ENCODE results near the gene FATE1. TPM values are rescaled to one million over a fixed set of nuclear protein-coding genes. Genes with fewer than 3 reads are reported as not detected.

FATE1 gene
- total RNA-seq, 4 donors from 2014 or later: 0.42 TPM; not detected in 3

DNA sequence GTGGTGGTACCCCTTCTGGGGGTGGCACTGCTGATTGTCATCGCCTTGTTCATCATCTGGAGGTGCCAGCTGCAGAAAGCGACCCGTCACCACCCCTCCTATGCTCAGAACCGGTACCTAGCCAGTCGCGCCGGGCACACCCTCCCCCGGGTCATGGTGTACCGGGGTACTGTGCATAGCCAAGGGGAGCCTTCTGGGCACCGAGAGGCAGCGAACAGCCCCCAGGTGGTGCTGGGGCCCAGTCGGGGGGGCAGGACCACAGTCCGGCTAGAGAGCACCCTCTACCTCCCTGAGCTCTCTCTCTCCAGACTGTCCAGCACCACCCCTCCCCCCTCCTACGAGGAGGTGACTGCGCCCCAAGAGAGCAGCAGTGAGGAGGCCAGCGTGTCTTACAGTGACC is 15.3 kb upstream of the FATE1 start:
- no peak for ATAC-seq
- WGBS, 2 donors (ENCODE audit: low coverage in 1 of 2): 100% methylated on average over 4 of the region's 16 CpGs; no CpG with 5 or more reads in 1 of the 2 donors
- Histone ChIP-seq H3K4me1 (no peaks in the 10 kb centered on the region), H3K36me3 (no peaks in the 10 kb centered on the region), H3K4me3 (no peak overlapping the region), H3K9me3 (no peaks in the 10 kb centered on the region), H3K27ac (no peak overlapping the region), H3K27me3 (peaks cover 7% of the 10 kb centered on the region)
- TF ChIP-seq POLR2AphosphoS5 (IDR thresholded peaks at IDR 0.05) (no peak), EP300 (IDR thresholded peaks at IDR 0.05) (no peak), POLR2A (IDR thresholded peaks at IDR 0.05) (no peak)
- TF ChIP-seq, protein P1, sequence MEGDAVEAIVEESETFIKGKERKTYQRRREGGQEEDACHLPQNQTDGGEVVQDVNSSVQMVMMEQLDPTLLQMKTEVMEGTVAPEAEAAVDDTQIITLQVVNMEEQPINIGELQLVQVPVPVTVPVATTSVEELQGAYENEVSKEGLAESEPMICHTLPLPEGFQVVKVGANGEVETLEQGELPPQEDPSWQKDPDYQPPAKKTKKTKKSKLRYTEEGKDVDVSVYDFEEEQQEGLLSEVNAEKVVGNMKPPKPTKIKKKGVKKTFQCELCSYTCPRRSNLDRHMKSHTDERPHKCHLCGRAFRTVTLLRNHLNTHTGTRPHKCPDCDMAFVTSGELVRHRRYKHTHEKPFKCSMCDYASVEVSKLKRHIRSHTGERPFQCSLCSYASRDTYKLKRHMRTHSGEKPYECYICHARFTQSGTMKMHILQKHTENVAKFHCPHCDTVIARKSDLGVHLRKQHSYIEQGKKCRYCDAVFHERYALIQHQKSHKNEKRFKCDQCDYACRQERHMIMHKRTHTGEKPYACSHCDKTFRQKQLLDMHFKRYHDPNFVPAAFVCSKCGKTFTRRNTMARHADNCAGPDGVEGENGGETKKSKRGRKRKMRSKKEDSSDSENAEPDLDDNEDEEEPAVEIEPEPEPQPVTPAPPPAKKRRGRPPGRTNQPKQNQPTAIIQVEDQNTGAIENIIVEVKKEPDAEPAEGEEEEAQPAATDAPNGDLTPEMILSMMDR (IDR thresholded peaks at IDR 0.05): no peak

DNA sequence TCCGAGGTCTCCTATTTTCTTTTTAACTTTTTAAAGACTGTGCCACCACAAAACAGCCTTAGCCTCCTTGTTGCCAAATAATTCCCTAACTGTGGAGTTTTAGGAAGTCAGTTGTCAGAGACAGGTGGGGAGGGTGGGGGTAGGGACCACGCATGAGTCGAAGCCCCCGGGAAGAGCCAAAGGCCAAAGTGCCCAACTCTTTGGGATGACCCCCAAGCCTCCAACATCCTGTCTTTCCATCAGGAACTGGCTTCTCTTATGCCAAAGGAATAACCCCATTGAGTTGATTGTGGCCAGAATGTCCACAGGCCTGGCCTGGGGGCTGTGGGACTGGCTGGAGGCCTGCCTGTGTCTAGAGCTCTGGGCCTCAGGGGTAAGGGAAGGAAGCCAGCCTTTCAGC is 14.8 kb upstream of the FATE1 start:
- no peaks in the 10 kb centered on the region for H3K9me3 ChIP-seq
- no peaks in the 10 kb centered on the region for H3K36me3 ChIP-seq
- H3K27ac ChIP-seq: no peak overlapping the region
- ATAC-seq: no peak
- H3K27me3 ChIP-seq: peaks cover 2% of the 10 kb centered on the region
- H3K4me1 ChIP-seq: no peaks in the 10 kb centered on the region
- TF ChIP-seq, protein P1 (IDR thresholded peaks at IDR 0.05): no peak
- TF ChIP-seq POLR2AphosphoS5 (IDR thresholded peaks at IDR 0.05) (no peak), POLR2A (IDR thresholded peaks at IDR 0.05) (no peak), EP300 (IDR thresholded peaks at IDR 0.05) (no peak)
- WGBS, 2 donors (ENCODE audit: low coverage in 1 of 2): 80% methylated on average over 1 of the region's 4 CpGs; no CpG with 5 or more reads in 1 of the 2 donors
- no peak overlapping the region for H3K4me3 ChIP-seq

DNA sequence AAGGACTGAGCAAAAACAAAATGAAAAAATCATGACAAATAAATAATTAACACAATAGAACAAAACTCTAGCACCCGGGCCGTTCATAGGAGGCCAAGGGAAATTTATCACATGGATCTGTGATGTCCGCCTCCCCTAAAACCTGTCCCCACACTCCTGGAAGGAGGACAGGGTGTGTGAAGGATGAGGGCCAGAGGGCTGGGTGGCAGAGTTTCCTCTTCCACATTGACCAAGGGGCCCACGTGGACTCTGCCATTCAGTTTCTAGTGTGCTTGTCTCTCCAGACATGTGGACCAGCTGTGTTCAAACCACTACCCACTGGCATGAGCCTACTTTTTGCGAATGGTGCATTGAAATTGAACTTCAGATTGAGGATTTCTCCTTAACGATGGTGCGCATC is 14.3 kb upstream of the FATE1 start:
- Histone ChIP-seq H3K36me3 (no peaks in the 10 kb centered on the region), H3K9me3 (no peaks in the 10 kb centered on the region), H3K4me1 (no peaks in the 10 kb centered on the region), H3K27me3 (no peaks in the 10 kb centered on the region), H3K4me3 (no peak overlapping the region), H3K27ac (no peak overlapping the region)
- no peak for ATAC-seq
- WGBS, 2 donors (ENCODE audit: low coverage in 1 of 2): 73 to 93% methylated on average over 2 to 4 of the region's 7 CpGs
- TF ChIP-seq POLR2A (IDR thresholded peaks at IDR 0.05): no peak
- TF ChIP-seq EP300 (IDR thresholded peaks at IDR 0.05): no peak
- TF ChIP-seq POLR2AphosphoS5 (IDR thresholded peaks at IDR 0.05): no peak
- TF ChIP-seq, protein P1 (IDR thresholded peaks at IDR 0.05): no peak

DNA sequence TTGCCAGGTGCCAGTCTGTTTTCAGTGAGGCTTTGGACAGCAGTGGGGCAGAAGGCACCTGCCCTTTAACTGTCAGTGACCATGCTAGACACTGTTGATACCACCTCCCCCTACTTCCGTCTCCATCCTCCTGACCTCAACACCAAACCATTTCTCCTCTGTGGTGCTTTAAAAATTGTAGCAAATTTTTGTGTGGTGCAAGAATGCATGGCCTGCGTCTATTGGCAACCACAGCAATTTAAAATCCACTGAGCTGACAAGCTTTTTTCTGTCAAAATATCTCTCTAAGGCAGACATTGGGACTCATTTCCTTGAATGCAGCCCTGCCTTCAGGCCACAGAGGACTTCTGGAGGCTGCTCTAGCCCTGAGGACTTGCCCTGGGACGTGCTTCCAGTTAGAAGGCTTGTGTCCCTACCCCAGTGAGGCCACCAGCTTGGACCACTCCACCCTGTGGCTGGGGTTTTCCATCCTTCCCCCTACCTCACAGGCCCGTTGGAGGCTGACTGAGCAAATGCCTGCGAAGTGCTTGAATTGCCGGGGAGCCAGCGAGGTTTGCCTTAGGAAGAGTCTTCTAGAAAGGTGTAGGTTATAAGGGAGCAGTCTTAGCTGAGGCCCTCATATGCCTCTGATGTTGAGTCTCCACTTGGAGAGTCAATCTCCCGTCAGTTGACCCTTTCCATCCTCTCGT is 13.7 kb upstream of the FATE1 start:
- TF ChIP-seq POLR2AphosphoS5 (IDR thresholded peaks at IDR 0.05) (no peak), POLR2A (IDR thresholded peaks at IDR 0.05) (no peak), EP300 (IDR thresholded peaks at IDR 0.05) (no peak)
- TF ChIP-seq, protein P1 (IDR thresholded peaks at IDR 0.05): no peak
- Histone ChIP-seq H3K27me3 (no peaks in the 10 kb centered on the region), H3K9me3 (no peaks in the 10 kb centered on the region), H3K4me1 (no peaks in the 10 kb centered on the region), H3K27ac (no peak overlapping the region), H3K36me3 (no peaks in the 10 kb centered on the region), H3K4me3 (no peak overlapping the region)
- ATAC-seq: no peak
- WGBS, 2 donors (ENCODE audit: low coverage in 1 of 2): no CpG with 5 or more reads among the region's 9 CpGs

DNA sequence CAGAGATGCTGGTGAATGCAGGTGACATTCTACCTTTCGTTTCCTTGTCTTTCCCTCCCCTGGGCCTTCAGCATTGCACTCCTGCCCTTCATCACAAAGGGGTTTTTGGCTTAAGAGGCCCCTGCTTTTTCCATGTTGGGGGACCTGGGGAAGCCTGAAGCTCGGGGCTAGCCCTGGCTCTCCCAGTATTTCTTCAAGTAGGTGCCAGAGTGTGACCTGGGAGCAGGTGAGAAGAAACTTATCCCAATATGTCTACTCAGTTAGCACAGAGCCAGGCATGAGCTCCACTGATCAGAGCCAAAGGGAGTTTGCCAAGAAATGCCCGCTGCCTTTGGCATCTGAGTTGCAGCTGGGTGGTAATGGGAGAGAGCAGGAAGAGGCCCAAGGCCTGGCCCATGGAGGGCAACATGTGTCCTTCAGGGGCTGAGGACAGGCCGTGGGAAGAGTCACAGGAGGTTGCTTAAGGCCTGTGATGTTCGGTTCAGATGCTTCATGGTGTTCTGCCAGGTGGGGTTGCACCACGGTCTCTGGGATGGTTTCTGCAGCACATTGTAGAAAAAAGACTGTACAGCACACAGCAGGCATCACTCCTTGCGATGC is 13.0 kb upstream of the FATE1 start:
- WGBS, 2 donors (ENCODE audit: low coverage in 1 of 2): 73% methylated on average over 3 of the region's 7 CpGs; no CpG with 5 or more reads in 1 of the 2 donors
- H3K27me3 ChIP-seq: no peaks in the 10 kb centered on the region
- TF ChIP-seq POLR2AphosphoS5 (IDR thresholded peaks at IDR 0.05): no peak
- TF ChIP-seq POLR2A (IDR thresholded peaks at IDR 0.05): no peak
- TF ChIP-seq EP300 (IDR thresholded peaks at IDR 0.05): no peak
- TF ChIP-seq, protein P1 (IDR thresholded peaks at IDR 0.05): no peak
- no peak for ATAC-seq
- no peak overlapping the region for H3K27ac ChIP-seq
- H3K4me1 ChIP-seq: no peaks in the 10 kb centered on the region
- H3K4me3 ChIP-seq: no peak overlapping the region
- no peaks in the 10 kb centered on the region for H3K9me3 ChIP-seq
- H3K36me3 ChIP-seq: no peaks in the 10 kb centered on the region
